ENCODE data around the gene TMEM181. TPM values are rescaled to one million over a fixed set of nuclear protein-coding genes. Genes with fewer than 3 reads are reported as not detected.
"Not testable (repeated sequence)": the region's sequence is repeated elsewhere in the genome, so short reads cannot be mapped to it uniquely, and the experiment has no call there.

TMEM181 gene
- total and polyA plus RNA-seq, 2 of the 13 experiments (the other 11 are each of a cell fraction or from before 2014, with no cell fraction given) = 59.1 to 108 TPM

DNA sequence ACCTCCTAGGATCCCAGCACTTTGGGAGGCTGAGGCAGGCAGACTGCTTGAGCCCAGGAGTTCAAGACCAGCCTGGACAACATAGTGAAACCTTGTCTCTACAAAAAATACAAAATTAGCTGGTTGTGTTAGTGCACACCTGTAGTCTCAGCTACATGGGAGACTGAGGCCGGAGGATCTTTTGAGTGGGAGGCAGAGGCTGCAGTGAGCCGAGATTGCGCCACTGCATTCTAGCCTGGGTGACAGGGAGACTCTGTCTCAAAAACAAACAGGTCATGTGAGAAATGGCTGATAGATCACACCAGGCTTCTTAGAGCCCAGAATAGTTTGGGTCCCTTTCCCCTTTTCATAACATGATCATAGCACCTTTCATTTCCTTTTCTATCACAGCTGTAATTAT, 2.8 kb upstream of the TMEM181 start (continued):
- TF ChIP-seq MEIS2 (CRISPR knock-in tag; IDR thresholded peaks at IDR 0.05) (0 out of 2 replicates have a peak, but pooled peaks have one; percentile 59), KDM2A (CRISPR knock-in tag; IDR thresholded peaks at IDR 0.05; ENCODE audit: borderline replicate concordance, low read depth) (0 out of 2 replicates have a peak, but pooled peaks have one; percentile 17), RXRB (CRISPR knock-in tag; IDR thresholded peaks at IDR 0.05; ENCODE audit: borderline replicate concordance) (peak; percentile 52; the same call in 1 of the 2 replicates), ZSCAN31 (CRISPR knock-in tag; IDR thresholded peaks at IDR 0.05; ENCODE audit: low read depth) (0 out of 2 replicates have a peak, but pooled peaks have one; percentile 2), ISL2 (CRISPR knock-in tag; IDR thresholded peaks at IDR 0.05) (peak; percentile 55), RCOR2 (CRISPR knock-in tag; IDR thresholded peaks at IDR 0.05) (peak; percentile 78; the same call in 1 of the 2 replicates), ZBTB3 (CRISPR knock-in tag; IDR thresholded peaks at IDR 0.05; ENCODE audit: borderline replicate concordance, low read depth) (0 out of 2 replicates have a peak, but pooled peaks have one; percentile 3), ZNF331 (CRISPR knock-in tag; IDR thresholded peaks at IDR 0.05) (peak; percentile 62; the same call in 1 of the 2 replicates), TEAD3 (CRISPR knock-in tag; optimal IDR thresholded peaks at IDR 0.05; ENCODE audit: borderline replicate concordance) (peak; percentile 70), ZNF274 (CRISPR knock-in tag; IDR thresholded peaks at IDR 0.05) (0 out of 2 replicates have a peak, but pooled peaks have one; percentile 22), POGZ (CRISPR knock-in tag; IDR thresholded peaks at IDR 0.05) (peak; percentile 75), EP300 (IDR thresholded peaks at IDR 0.05; ENCODE audit: low read depth in 2 of 2, low read length in 2 of 2) (peak in 1 of 2 experiments; percentile 51; a peak in 1 of 4 replicates), MAZ (CRISPR knock-in tag; IDR thresholded peaks at IDR 0.05; ENCODE audit: low read depth) (0 out of 2 replicates have a peak, but pooled peaks have one; percentile 13), SATB2 (CRISPR knock-in tag; IDR thresholded peaks at IDR 0.05) (0 out of 2 replicates have a peak, but pooled peaks have one; percentile 50), HDAC2 (CRISPR knock-in tag; IDR thresholded peaks at IDR 0.05) (peak; percentile 66; the same call in 1 of the 2 replicates), ZNF136 (CRISPR knock-in tag; IDR thresholded peaks at IDR 0.05; ENCODE audit: low read depth) (0 out of 2 replicates have a peak, but pooled peaks have one; percentile 3), MIER3 (CRISPR knock-in tag; IDR thresholded peaks at IDR 0.05; ENCODE audit: borderline replicate concordance) (peak; percentile 43; the same call in 1 of the 2 replicates), ZNF629 (CRISPR knock-in tag; conservative IDR thresholded peaks at IDR 0.05) (peak; percentile 33; the same call in 1 of the 2 replicates), KAT7 (CRISPR knock-in tag; IDR thresholded peaks at IDR 0.05; ENCODE audit: borderline replicate concordance) (peak; percentile 62; the same call in 1 of the 2 replicates), HDAC1 (CRISPR knock-in tag; IDR thresholded peaks at IDR 0.05) (peak; percentile 24; the same call in 1 of the 2 replicates), ZMYM3 (CRISPR knock-in tag; IDR thresholded peaks at IDR 0.05) (peak; percentile 92), MXD3 (CRISPR knock-in tag; IDR thresholded peaks at IDR 0.05) (0 out of 2 replicates have a peak, but pooled peaks have one; percentile 10), HOXA5 (CRISPR knock-in tag; IDR thresholded peaks at IDR 0.05) (peak; percentile 79; the same call in 1 of the 2 replicates), ZNF501 (CRISPR knock-in tag; IDR thresholded peaks at IDR 0.05) (0 out of 2 replicates have a peak, but pooled peaks have one; percentile 8), FOXA1 (CRISPR knock-in tag; IDR thresholded peaks at IDR 0.05) (0 out of 2 replicates have a peak, but pooled peaks have one; percentile 17), GABPB1 (CRISPR knock-in tag; IDR thresholded peaks at IDR 0.05) (0 out of 2 replicates have a peak, but pooled peaks have one; percentile 27), SOX5 (CRISPR knock-in tag; IDR thresholded peaks at IDR 0.05; ENCODE audit: borderline replicate concordance) (peak; percentile 77; the same call in 1 of the 2 replicates), THAP11 (CRISPR knock-in tag; IDR thresholded peaks at IDR 0.05) (peak; percentile 26; the same call in 1 of the 2 replicates)
- TF ChIP-seq EP300 (CRISPR knock-in tag; IDR thresholded peaks at IDR 0.05; ENCODE audit: borderline replicate concordance); MAZ (IDR thresholded peaks at IDR 0.05; ENCODE audit: borderline replicate concordance, low read depth, low read length); FOXA1 (IDR thresholded peaks at IDR 0.05): not testable (repeated sequence)
- TF ChIP-seq, protein P1, sequence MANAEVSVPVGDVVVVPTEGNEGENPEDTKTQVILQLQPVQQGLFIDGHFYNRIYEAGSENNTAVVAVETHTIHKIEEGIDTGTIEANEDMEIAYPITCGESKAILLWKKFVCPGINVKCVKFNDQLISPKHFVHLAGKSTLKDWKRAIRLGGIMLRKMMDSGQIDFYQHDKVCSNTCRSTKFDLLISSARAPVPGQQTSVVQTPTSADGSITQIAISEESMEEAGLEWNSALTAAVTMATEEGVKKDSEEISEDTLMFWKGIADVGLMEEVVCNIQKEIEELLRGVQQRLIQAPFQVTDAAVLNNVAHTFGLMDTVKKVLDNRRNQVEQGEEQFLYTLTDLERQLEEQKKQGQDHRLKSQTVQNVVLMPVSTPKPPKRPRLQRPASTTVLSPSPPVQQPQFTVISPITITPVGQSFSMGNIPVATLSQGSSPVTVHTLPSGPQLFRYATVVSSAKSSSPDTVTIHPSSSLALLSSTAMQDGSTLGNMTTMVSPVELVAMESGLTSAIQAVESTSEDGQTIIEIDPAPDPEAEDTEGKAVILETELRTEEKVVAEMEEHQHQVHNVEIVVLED (CRISPR knock-in tag; IDR thresholded peaks at IDR 0.05; ENCODE audit: borderline replicate concordance) = 0 out of 2 replicates have a peak, but pooled peaks have one; percentile 3

All from HepG2 (cell line).